K562 (cell line): ENCODE data around the gene PKD1L1.

Experiments used
- CTCF ChIP-seq, 3 experiments: IDR thresholded peaks in 2 of 3; conservative IDR thresholded peaks in 1 of 3; 2 replicates each; pipeline ENCODE4 v1.5.1; 2011 to 2012; ENCODE audit warnings: low read length in 3 of 3, mild to moderate bottlenecking in 3 of 3, control low read depth in 2 of 3, improper control_type of control experiment in 1 of 3, inconsistent platforms in 1 of 3, low read depth in 1 of 3, mixed read lengths in 1 of 3, moderate library complexity in 1 of 3; ENCODE audit not compliant: insufficient read depth in 2 of 3
- FOXP4 ChIP-seq: sonication (generic); formaldehyde crosslinking; IDR thresholded peaks from 2 replicates; pipeline ENCODE4 v1.8.0; 2022; ENCODE audit warnings: mild to moderate bottlenecking, missing genetic modification reagents, borderline replicate concordance
- MAX ChIP-seq: sonication (generic); formaldehyde crosslinking; IDR thresholded peaks from 2 replicates; pipeline ENCODE4 v1.9.0; 2022; ENCODE audit warnings: mild to moderate bottlenecking, missing genetic modification reagents
- PHF8 ChIP-seq: fragments of 200-600 bp; sonication (generic); IDR thresholded peaks from 2 replicates; pipeline ENCODE4 v1.6.1; 2012; ENCODE audit warnings: mixed run types, mild to moderate bottlenecking, inconsistent platforms, low read length, moderate library complexity, borderline replicate concordance
- POLR2AphosphoS5 ChIP-seq: IDR thresholded peaks from 2 replicates; pipeline ENCODE4 v1.6.1; 2011; ENCODE audit warnings: mild to moderate bottlenecking, low read depth, low read length, moderate library complexity; ENCODE audit not compliant: control insufficient read depth, insufficient read depth
- RBM14 ChIP-seq: fragments of 200-400 bp; formaldehyde crosslinking; IDR thresholded peaks from 2 replicates; pipeline ENCODE4 v1.6.1; 2018; ENCODE audit warnings: low read depth, mild to moderate bottlenecking, low read length, moderate library complexity, borderline replicate concordance; ENCODE audit not compliant: insufficient read depth
- STAT6 ChIP-seq: sonication (generic); formaldehyde crosslinking; IDR thresholded peaks from 2 replicates; pipeline ENCODE4 v1.8.1; 2023; ENCODE audit warnings: mild to moderate bottlenecking, missing genetic modification reagents
- USF1 ChIP-seq: sonication (generic); formaldehyde crosslinking; IDR thresholded peaks from 2 replicates; pipeline ENCODE4 v1.9.0; 2022; ENCODE audit warnings: mild to moderate bottlenecking, missing genetic modification reagents
- YY1 ChIP-seq, 3 experiments: IDR thresholded peaks; 2 replicates each; pipeline ENCODE4 v1.6.1; 2011; ENCODE audit warnings: low read length in 2 of 3, mild to moderate bottlenecking in 2 of 3, moderate library complexity in 2 of 3, borderline replicate concordance in 1 of 3, control low read depth in 1 of 3, low read depth in 1 of 3; ENCODE audit not compliant: insufficient read depth in 3 of 3, insufficient replicate concordance in 2 of 3, control insufficient read depth in 1 of 3, insufficient read length in 1 of 3; ENCODE audit errors: extremely low read depth in 1 of 3
- ZKSCAN1 ChIP-seq: fragments of 150-350 bp; IDR thresholded peaks from 2 replicates; pipeline ENCODE4 v1.6.1; 2016; ENCODE audit warnings: low read depth, low read length
- ZMIZ1 ChIP-seq, 2 experiments: fragments of 150-350 bp in 1 of 2; IDR thresholded peaks; 2 replicates each; pipeline ENCODE4 v1.6.1; 2012 to 2016; ENCODE audit warnings: low read depth in 2 of 2, low read length in 2 of 2, mild to moderate bottlenecking in 1 of 2, moderate library complexity in 1 of 2
- ZNF785 ChIP-seq: fragments of 250-450 bp; sonication (Bioruptor Pico); IDR thresholded peaks from 2 replicates; pipeline ENCODE4 v1.4.0; 2020; ENCODE audit warnings: mild to moderate bottlenecking

- TF ChIP-seq POLR2AphosphoS5 (no peak), ZKSCAN1 (no peak), STAT6 (CRISPR knock-in tag) (no peak), RBM14 (no peak), USF1 (no peak), MAX (CRISPR knock-in tag) (no peak), FOXP4 (no peak), ZNF785 (CRISPR knock-in tag) (no peak), YY1 (IDR thresholded peaks at IDR 0.05; ENCODE audit: borderline replicate concordance in 1 of 3, control insufficient read depth in 1 of 3, extremely low read depth in 1 of 3, insufficient read depth in 3 of 3, insufficient read length in 1 of 3, insufficient replicate concordance in 2 of 3, low read depth in 1 of 3, low read length in 2 of 3) (no peak), ZMIZ1 (IDR thresholded peaks at IDR 0.05; ENCODE audit: low read depth in 2 of 2, low read length in 2 of 2) (no peak), CTCF (IDR thresholded peaks at IDR 0.05 in 2 of 3, conservative IDR thresholded peaks at IDR 0.05 in 1 of 3; ENCODE audit: insufficient read depth in 2 of 3, low read depth in 1 of 3, low read length in 3 of 3) (no peak), PHF8 (no peak)
These were observed 152.6 kb downstream of the PKD1L1 start for GRCh38 chr7:47795631-47796030.
